Fibroblast of villous mesenchyme (primary cell): ENCODE measurements around the gene NFE2L2. TPM values are rescaled to one million over a fixed set of nuclear protein-coding genes. Genes with fewer than 3 reads are reported as not detected.
"Not testable (repeated sequence)": the region's sequence is repeated elsewhere in the genome, so short reads cannot be mapped to it uniquely, and the experiment has no call there.

Experiments used
- DNase-seq: peaks from one replicate; pipeline ENCODE4 v3.0.0-alpha.2; 2010; ENCODE audit warnings: low read depth
- H3K4me3 ChIP-seq: 2 replicates; pipeline ENCODE4 v1.5.1; 2011; ENCODE audit warnings: low read depth, mild to moderate bottlenecking, low read length
- CTCF ChIP-seq: IDR thresholded peaks from 2 replicates; pipeline ENCODE4 v1.5.1; 2012; ENCODE audit warnings: low read depth, mild to moderate bottlenecking, low read length; ENCODE audit not compliant: insufficient read depth
- total RNA-seq: library from RNA; depleted of rRNA; stranded (reverse); fragments of >200 nt; gene quantifications from 2 replicates; pipeline ENCODE4 v1.2.3, GENCODE V29; 2012

The NFE2L2 gene
- 48.3 and 78.6 TPM in 2 replicates for total RNA-seq

DNA sequence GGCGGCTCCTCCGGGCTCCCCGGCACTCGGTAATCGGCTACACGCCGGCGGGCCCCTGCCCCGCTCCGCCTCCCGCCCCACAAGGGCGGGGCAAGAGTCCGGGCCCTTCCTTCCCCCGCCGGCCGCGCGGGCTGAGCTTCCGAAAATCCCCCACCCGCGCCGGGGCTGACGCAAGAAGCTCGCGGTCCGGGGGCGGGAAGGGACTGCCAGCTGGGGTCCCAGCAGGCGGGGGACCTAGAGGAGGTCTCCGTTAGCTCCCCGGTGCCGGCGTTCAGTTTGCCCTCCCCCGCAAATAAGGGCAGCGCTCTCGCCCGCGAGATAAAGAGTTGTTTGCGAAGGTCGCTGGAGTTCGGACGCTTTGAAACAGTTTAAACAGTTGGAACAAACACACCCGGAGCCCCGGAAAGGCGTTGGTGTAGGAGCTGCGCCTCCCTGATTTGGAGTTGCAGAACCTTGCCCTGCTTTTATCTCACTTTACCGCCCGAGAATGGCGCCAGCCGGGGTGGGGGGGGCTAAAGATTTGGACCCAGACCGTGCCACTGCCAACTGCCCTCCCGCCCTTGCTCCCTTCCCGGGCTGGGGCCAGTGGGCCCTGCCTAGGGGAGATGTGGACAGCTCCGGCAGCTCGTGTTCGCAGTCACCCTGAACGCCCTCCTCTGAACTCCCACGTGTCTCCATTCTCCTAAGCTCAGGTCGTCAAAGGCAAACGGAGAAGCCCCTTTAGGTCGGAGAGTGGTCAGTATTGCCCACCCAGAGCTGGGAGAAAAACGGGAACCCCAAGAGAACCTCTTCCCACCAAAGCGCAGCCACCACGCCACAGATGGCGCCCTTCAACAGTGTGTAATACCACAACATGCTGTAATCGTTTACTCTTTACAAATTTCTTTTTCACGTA lies at the start of gene NFE2L2:
Gene NFE2L2, minus strand, starts transcription at position 35 of the 895 bp plus-strand sequence. CDS start 151 bp downstream, outside the sequence.
- TF ChIP-seq CTCF: peak; percentile 38
- peak; percentile 92 for DNase-seq
- peak within 1 kb of the TSS; percentile 91 for H3K4me3 ChIP-seq

DNA sequence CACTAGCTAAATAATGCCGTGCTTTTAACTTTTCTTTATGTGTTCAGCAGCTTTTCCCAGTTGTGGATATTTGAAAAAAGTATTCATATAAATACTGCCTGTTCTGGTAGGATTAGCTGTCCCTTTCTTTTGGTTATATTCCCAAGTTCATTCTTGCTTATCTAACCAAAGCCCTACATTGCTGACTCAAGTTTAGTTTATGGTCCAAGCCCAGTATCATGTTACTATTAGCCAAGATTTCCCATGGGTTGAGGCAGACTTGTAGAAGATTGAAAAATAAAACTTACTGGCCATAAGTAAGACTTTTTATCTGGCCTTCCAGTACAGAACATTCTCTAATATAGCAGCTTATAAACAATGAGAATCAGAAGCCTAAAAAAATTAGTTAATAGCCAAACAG lies 49.7 kb upstream of the NFE2L2 start:
- DNase-seq: peak; percentile 97
- H3K4me3 ChIP-seq: no peak overlapping the region
- no peak for TF ChIP-seq CTCF

DNA sequence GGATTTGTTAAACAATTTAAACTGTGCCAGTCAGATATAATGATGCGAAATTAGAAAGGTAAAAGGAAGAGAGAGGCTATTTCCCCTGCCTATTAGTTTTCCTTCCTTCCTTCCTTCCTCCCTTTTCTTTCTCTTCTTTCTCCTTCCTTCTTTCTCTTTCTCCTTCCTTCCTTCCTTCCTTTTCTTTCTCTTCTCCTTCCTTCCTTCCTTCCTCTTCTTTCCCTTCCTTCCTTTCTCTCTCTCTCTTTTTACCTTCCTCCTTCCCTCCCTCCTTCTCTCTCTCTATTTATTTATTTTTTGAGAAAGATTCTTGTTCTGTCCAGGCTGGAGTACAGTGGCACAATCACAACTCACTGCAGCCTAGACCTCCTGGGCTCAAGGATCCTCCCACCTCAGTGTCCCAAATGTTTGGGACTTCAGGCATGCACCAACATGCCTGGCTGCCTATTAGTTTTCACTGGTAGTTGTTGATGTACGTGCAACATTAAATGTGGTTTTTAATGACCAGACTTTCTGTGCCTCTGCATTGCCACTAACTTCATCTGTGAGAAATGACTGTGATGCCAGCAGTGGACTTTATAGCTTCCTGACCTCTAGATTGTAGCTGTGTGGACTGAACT lies 48.7 kb upstream of the NFE2L2 start:
- H3K4me3 ChIP-seq: no peak overlapping the region
- no peak for DNase-seq
- TF ChIP-seq CTCF: no peak

DNA sequence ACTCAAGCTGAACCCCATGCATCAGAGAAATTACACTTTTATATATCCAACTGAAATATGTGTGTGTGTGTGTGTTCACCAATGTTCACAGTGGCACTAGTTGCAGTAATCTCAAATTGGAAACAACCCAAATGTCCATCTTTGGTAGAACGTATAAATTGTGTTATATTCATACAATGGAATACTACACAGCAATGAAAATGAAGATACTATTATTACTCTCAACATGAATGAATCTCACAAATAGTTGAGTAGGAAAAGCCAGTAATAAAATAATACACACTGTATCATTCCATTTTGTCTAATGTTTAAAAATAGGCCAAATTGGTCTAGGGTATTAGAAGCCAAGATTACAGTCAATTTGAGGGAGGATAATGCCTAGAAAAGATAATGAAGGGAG lies 48.0 kb upstream of the NFE2L2 start:
- no peak for TF ChIP-seq CTCF
- H3K4me3 ChIP-seq: no peak overlapping the region
- DNase-seq: no peak

DNA sequence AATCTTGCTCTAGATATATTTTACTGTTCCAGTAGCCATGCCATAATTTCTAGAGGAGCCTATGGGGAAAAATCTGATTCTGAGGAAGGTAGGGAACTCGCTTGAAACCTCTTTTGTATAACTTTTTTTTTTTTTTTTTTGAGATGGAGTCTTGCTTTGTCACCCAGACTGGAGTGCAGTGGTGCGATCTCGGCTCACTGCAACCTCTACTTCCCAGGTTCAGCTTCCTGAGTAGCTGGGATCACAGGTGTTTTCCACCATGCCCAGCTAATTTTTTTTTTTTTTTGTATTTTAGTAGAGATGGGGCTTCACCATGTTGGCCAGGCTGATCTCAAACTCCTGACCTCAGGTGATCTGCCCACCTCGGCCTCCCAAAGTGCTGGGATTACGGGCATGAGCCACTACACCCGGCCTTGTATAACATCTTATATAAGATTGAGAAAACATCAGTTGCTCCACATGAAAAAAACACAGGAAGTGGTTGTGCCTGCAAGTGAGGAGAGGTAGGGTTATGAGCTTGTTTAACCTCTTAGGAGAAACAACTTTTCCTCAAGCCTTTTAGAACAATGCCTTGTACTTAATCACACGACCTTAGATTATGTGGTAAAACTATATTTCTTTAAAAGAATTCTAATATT lies 45.3 kb upstream of the NFE2L2 start:
- DNase-seq, H3K4me3 ChIP-seq: not testable (repeated sequence)

DNA sequence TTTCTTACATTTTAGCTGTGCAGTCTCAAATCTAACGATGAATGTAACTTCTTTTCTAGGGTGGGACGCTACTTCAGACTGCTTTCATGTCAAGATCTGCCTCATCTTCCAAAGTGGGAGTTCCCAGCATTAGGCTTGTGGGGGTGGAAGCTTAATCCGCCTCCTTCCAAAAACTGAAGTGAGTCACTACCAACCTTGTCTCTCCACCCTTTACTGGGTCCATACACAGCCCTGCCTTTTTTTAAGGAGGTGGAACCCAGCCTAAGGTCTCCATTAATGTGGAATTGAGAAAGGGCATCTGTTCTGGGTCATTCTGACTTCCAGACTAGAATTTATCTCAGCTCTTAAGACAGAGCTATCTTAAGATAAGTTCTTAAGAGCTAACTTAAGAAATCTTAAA lies 42.0 kb upstream of the NFE2L2 start:
- no peak for TF ChIP-seq CTCF
- H3K4me3 ChIP-seq: no peak overlapping the region
- DNase-seq: peak; percentile 79

- no peak for TF ChIP-seq CTCF
- no peak for DNase-seq
- no peak overlapping the region for H3K4me3 ChIP-seq
Measured at GRCh38 chr2:177303939-177304338, 39.4 kb upstream of the NFE2L2 start.
